Activated CD4-positive, alpha-beta T cell treated with anti-CD3 and anti-CD28 coated beads, Interleukin-2, amount 10 ng/mL, durations not matched to agents 7 days and 5 days (primary cell): Measurements from ENCODE around the gene CXCR4. TPM values are rescaled to one million over a fixed set of nuclear protein-coding genes. Genes with fewer than 3 reads are reported as not detected.
"Not testable (repeated sequence)": the region's sequence is repeated elsewhere in the genome, so short reads cannot be mapped to it uniquely, and the experiment has no call there.

ENCODE experiments used
- CTCF ChIA-PET: fragments of 350-600 bp; sonication (Branson Sonifier 250); formaldehyde crosslinking; loops from one replicate; lab custom pipeline; 2021; ENCODE audit warnings: antibody characterized with exemption; lab: Charles Lee
- POLR2A ChIA-PET: fragments of 350-600 bp; sonication (Branson Sonifier 250); formaldehyde crosslinking; loops from one replicate; lab custom pipeline; 2021; ENCODE audit warnings: antibody characterized with exemption; lab: Charles Lee
- DNase-seq: peaks from one replicate; pipeline ENCODE4 v3.0.0-alpha.2; 2020
- H3K27ac Mint-ChIP-seq: one replicate; pipeline ENCODE4 v1.8.0; 2021; ENCODE audit warnings: mild to moderate bottlenecking, moderate library complexity, mixed read lengths
- H3K27me3 Mint-ChIP-seq: one replicate; pipeline ENCODE4 v1.8.0; 2021; ENCODE audit warnings: mixed read lengths
- H3K36me3 Mint-ChIP-seq: one replicate; pipeline ENCODE4 v1.8.0; 2021; ENCODE audit warnings: low read depth, mixed read lengths
- H3K4me1 Mint-ChIP-seq: one replicate; pipeline ENCODE4 v1.8.0; 2021; ENCODE audit warnings: mixed read lengths
- H3K4me3 Mint-ChIP-seq: one replicate; pipeline ENCODE4 v1.8.0; 2021; ENCODE audit warnings: mild to moderate bottlenecking, moderate library complexity, mixed read lengths
- H3K9me3 Mint-ChIP-seq: one replicate; pipeline ENCODE4 v1.8.0; 2021; ENCODE audit warnings: mixed read lengths
- total RNA-seq, 2 experiments: library from RNA; stranded (reverse); gene quantifications; one replicate each; pipeline ENCODE4 v1.2.3, GENCODE V29; 2021

The CXCR4 gene
- total RNA-seq, 2 experiments from 2014 or later, result 147 to 169 TPM

GRCh38 chr2:136081582-136082210, 36.3 kb downstream of the CXCR4 start:
- POLR2A ChIA-PET, result no interaction called here
- Mint-ChIP-seq H3K27me3 (no peaks in the 10 kb centered on the region), H3K4me1 (peaks cover 5% of the 10 kb centered on the region), H3K27ac (no peak overlapping the region), H3K4me3 (no peak overlapping the region), H3K36me3 (no peaks in the 10 kb centered on the region), H3K9me3 (peaks cover 17% of the 10 kb centered on the region)
- CTCF ChIA-PET, result interaction anchor here (0.8 to 2.0 kb wide), 5 partner anchors 9 to 73 kb away, joined by 3 to 8 read pairs (median 4); no protein-coding TSS in a partner anchor
- no peak for DNase-seq

GRCh38 chr2:136080114-136080513, 37.8 kb downstream of the CXCR4 start:
- H3K9me3 Mint-ChIP-seq, result peaks cover 20% of the 10 kb centered on the region
- no peaks in the 10 kb centered on the region for H3K36me3 Mint-ChIP-seq
- no peak overlapping the region for H3K4me3 Mint-ChIP-seq
- DNase-seq, result no peak
- POLR2A ChIA-PET, result no interaction called here
- H3K27me3 Mint-ChIP-seq, result no peaks in the 10 kb centered on the region
- H3K4me1 Mint-ChIP-seq, result peaks cover 4% of the 10 kb centered on the region
- no peak overlapping the region for H3K27ac Mint-ChIP-seq
- CTCF ChIA-PET, result interaction anchor here (1.3 kb wide), 2 partner anchors 18 to 28 kb away, joined by 4 read pairs; no protein-coding TSS in a partner anchor

- Mint-ChIP-seq H3K4me3 (no peak overlapping the region), H3K9me3 (peaks cover 28% of the 10 kb centered on the region), H3K27me3 (no peaks in the 10 kb centered on the region), H3K27ac (no peak overlapping the region), H3K36me3 (peaks cover 7% of the 10 kb centered on the region), H3K4me1 (peaks cover 4% of the 10 kb centered on the region)
- ChIA-PET CTCF (interaction anchor here (1.1 to 1.7 kb wide), 2 partner anchors 13 to 14 kb away, joined by 3 read pairs; no protein-coding TSS in a partner anchor), POLR2A (no interaction called here)
- DNase-seq, result no peak
These were observed 40.8 kb downstream of the CXCR4 start for GRCh38 chr2:136077107-136077506.

GRCh38 chr2:136075476-136075875, 42.5 kb downstream of the CXCR4 start:
- Mint-ChIP-seq H3K4me1 (peaks cover 8% of the 10 kb centered on the region), H3K9me3 (peaks cover 39% of the 10 kb centered on the region), H3K36me3 (peaks cover 15% of the 10 kb centered on the region), H3K4me3 (no peak overlapping the region), H3K27ac (no peak overlapping the region), H3K27me3 (no peaks in the 10 kb centered on the region)
- ChIA-PET CTCF (interaction anchor here (1.2 kb wide), 1 partner anchor 33 kb away, joined by 3 read pairs; no protein-coding TSS in a partner anchor), POLR2A (interaction anchor here (0.7 kb wide), 1 partner anchor 68 kb away, joined by 3 read pairs; no protein-coding TSS in a partner anchor)
- DNase-seq, result no peak

GRCh38 chr2:136072621-136073020, 45.3 kb downstream of the CXCR4 start:
- no peak overlapping the region for H3K4me3 Mint-ChIP-seq
- H3K36me3 Mint-ChIP-seq, result peaks cover 15% of the 10 kb centered on the region
- peaks cover 27% of the 10 kb centered on the region for H3K9me3 Mint-ChIP-seq
- H3K4me1 Mint-ChIP-seq, result peaks cover 24% of the 10 kb centered on the region
- POLR2A ChIA-PET, result no interaction called here
- H3K27me3 Mint-ChIP-seq, result no peaks in the 10 kb centered on the region
- CTCF ChIA-PET, result no interaction called here
- no peak for DNase-seq
- no peak overlapping the region for H3K27ac Mint-ChIP-seq

GRCh38 chr2:136071887-136072286, 46.1 kb downstream of the CXCR4 start:
- H3K27me3 Mint-ChIP-seq, H3K27ac Mint-ChIP-seq, CTCF ChIA-PET, DNase-seq, H3K4me3 Mint-ChIP-seq: not testable (repeated sequence)
- peaks cover 15% of the 10 kb centered on the region for H3K36me3 Mint-ChIP-seq
- H3K4me1 Mint-ChIP-seq, result peaks cover 27% of the 10 kb centered on the region
- peaks cover 27% of the 10 kb centered on the region for H3K9me3 Mint-ChIP-seq
- POLR2A ChIA-PET, result interaction anchor here (0.6 kb wide), 1 partner anchor 319 kb away, joined by 5 read pairs; no protein-coding TSS in a partner anchor

- H3K4me3 Mint-ChIP-seq, result no peak overlapping the region
- H3K27ac Mint-ChIP-seq, result no peak overlapping the region
- peaks cover 15% of the 10 kb centered on the region for H3K36me3 Mint-ChIP-seq
- DNase-seq, result no peak
- POLR2A ChIA-PET, result no interaction called here
- peaks cover 26% of the 10 kb centered on the region for H3K9me3 Mint-ChIP-seq
- no peaks in the 10 kb centered on the region for H3K27me3 Mint-ChIP-seq
- CTCF ChIA-PET, result interaction anchor here (0.7 to 3.9 kb wide), 3 partner anchors 17 to 128 kb away, joined by 3 to 17 read pairs (median 3); no protein-coding TSS in a partner anchor
- peaks cover 35% of the 10 kb centered on the region for H3K4me1 Mint-ChIP-seq
These were observed 47.0 kb downstream of the CXCR4 start for GRCh38 chr2:136070913-136071312.

- Mint-ChIP-seq H3K36me3 (peaks cover 15% of the 10 kb centered on the region), H3K27ac (no peak overlapping the region), H3K9me3 (peaks cover 26% of the 10 kb centered on the region), H3K4me1 (peaks cover 46% of the 10 kb centered on the region), H3K27me3 (no peaks in the 10 kb centered on the region), H3K4me3 (no peak overlapping the region)
- CTCF ChIA-PET, result interaction anchor here (1.0 to 3.9 kb wide), 6 partner anchors 10 to 65 kb away, joined by 3 to 17 read pairs (median 4); no protein-coding TSS in a partner anchor
- POLR2A ChIA-PET, result no interaction called here
- no peak for DNase-seq
These were observed 48.2 kb downstream of the CXCR4 start for GRCh38 chr2:136069773-136070172.

- Mint-ChIP-seq H3K27ac (peak overlapping the region; percentile 75), H3K4me3 (no peak overlapping the region), H3K4me1 (peaks cover 54% of the 10 kb centered on the region), H3K36me3 (peaks cover 16% of the 10 kb centered on the region), H3K27me3 (no peaks in the 10 kb centered on the region), H3K9me3 (peaks cover 24% of the 10 kb centered on the region)
- ChIA-PET CTCF (interaction anchor here (0.5 to 3.9 kb wide), 4 partner anchors 9 to 568 kb away, joined by 3 to 17 read pairs (median 4); no protein-coding TSS in a partner anchor), POLR2A (no interaction called here)
- DNase-seq, result peak; percentile 25
These were observed 49.2 kb downstream of the CXCR4 start for GRCh38 chr2:136068581-136069227.

GRCh38 chr2:136067897-136068580, 49.9 kb downstream of the CXCR4 start:
- Mint-ChIP-seq H3K27ac (peak overlapping the region; percentile 75), H3K4me3 (no peak overlapping the region), H3K4me1 (peaks cover 54% of the 10 kb centered on the region)

GRCh38 chr2:136067459-136067858, 50.5 kb downstream of the CXCR4 start:
- CTCF ChIA-PET, result no interaction called here

More at GRCh38 chr2:136067897-136068580, 49.9 kb downstream of the CXCR4 start:
- CTCF ChIA-PET, result interaction anchor here (1.2 to 3.9 kb wide), 2 partner anchors 8 to 20 kb away, joined by 3 to 17 read pairs; no protein-coding TSS in a partner anchor
- peaks cover 22% of the 10 kb centered on the region for H3K9me3 Mint-ChIP-seq
- DNase-seq, result no peak
- peaks cover 15% of the 10 kb centered on the region for H3K36me3 Mint-ChIP-seq
- POLR2A ChIA-PET, result no interaction called here
- no peaks in the 10 kb centered on the region for H3K27me3 Mint-ChIP-seq

GRCh38 chr2:136065907-136066306, 52.0 kb downstream of the CXCR4 start:
- H3K27me3 Mint-ChIP-seq, result no peaks in the 10 kb centered on the region
- CTCF ChIA-PET, result no interaction called here
- H3K36me3 Mint-ChIP-seq, result peaks cover 22% of the 10 kb centered on the region
- DNase-seq, result no peak
- no peak overlapping the region for H3K4me3 Mint-ChIP-seq
- POLR2A ChIA-PET, result no interaction called here
- peaks cover 60% of the 10 kb centered on the region for H3K4me1 Mint-ChIP-seq
- peaks cover 23% of the 10 kb centered on the region for H3K9me3 Mint-ChIP-seq
- H3K27ac Mint-ChIP-seq, result no peak overlapping the region

More at GRCh38 chr2:136067459-136067858, 50.5 kb downstream of the CXCR4 start:
- POLR2A ChIA-PET, result no interaction called here
- Mint-ChIP-seq H3K4me3 (no peak overlapping the region), H3K36me3 (peaks cover 17% of the 10 kb centered on the region), H3K9me3 (peaks cover 21% of the 10 kb centered on the region), H3K27ac (no peak overlapping the region), H3K4me1 (peaks cover 54% of the 10 kb centered on the region), H3K27me3 (no peaks in the 10 kb centered on the region)
- DNase-seq, result no peak
